WERI-Rb-1 (cell line): ENCODE results near the gene BOLA1.
A peak's percentile ranks its signal among the peaks of the same experiment; 100 is the strongest.

Experiments
- DNase-seq: peaks from one replicate; pipeline ENCODE4 v3.0.0-alpha.2; 2020
- H3K27ac ChIP-seq: fragments of 250-450 bp; sonication (Bioruptor Pico); 2 replicates; pipeline ENCODE4 v1.5.1; 2020; ENCODE audit warnings: mild to moderate bottlenecking, moderate library complexity
- H3K27me3 ChIP-seq: fragments of 250-450 bp; sonication (Bioruptor Pico); 2 replicates; pipeline ENCODE4 v1.5.1; 2021; ENCODE audit warnings: mild to moderate bottlenecking, low read depth, moderate library complexity; ENCODE audit not compliant: insufficient read depth, severe bottlenecking
- H3K36me3 ChIP-seq: fragments of 250-450 bp; sonication (Bioruptor Pico); 2 replicates; pipeline ENCODE4 v1.5.1; 2020; ENCODE audit warnings: mild to moderate bottlenecking, moderate library complexity
- H3K4me3 ChIP-seq: 2 replicates; pipeline ENCODE4 v1.5.1; 2011; ENCODE audit warnings: low read depth, mild to moderate bottlenecking, control low read depth, low read length
- H3K9me3 ChIP-seq: fragments of 250-450 bp; sonication (Bioruptor Pico); 2 replicates; pipeline ENCODE4 v1.5.1; 2021; ENCODE audit warnings: mild to moderate bottlenecking, moderate library complexity; ENCODE audit not compliant: severe bottlenecking
- CTCF ChIP-seq: IDR thresholded peaks from 2 replicates; pipeline ENCODE4 v1.5.1; 2011; ENCODE audit warnings: low read depth, mild to moderate bottlenecking, control low read depth, inconsistent platforms, low read length

The BOLA1 gene

DNA sequence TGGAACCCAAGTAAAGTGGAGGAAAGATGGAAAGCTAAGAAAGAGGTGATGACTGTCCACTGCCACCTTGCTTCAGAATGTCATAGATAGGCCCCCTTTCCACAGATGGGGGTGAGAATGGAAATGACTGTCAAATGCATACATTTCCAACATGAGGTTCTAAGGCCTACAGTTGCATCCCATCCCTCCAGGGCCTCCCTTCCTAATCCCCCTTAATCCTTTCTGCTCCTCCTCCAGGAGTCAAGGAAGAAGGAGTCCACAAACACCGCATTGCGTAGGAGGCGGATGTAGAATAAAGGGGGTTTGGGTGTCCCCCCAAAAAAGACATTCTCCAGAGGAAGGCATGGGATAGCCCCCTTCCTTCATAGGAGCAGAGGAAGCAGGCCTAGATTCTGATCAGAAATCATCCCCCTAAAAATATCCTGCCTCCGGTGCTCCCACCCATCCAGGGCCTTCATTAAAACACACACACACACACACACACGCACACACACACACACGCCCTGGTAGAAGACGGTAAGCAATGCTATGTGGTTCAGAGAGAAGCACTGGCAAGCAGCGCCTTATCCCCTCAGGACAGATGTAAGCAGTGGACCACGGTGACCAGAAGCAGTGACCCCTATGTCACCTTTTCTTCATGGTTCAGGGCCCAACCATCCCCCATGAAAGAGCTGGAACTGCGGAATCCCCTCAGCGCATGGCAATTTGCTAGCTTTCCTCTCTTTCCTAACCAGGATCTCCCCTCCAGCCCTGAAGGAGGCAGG is 16.2 kb downstream of the BOLA1 start:
- Histone ChIP-seq H3K27ac (peak overlapping the region; percentile 38), H3K27me3 (no peaks in the 10 kb centered on the region), H3K9me3 (no peaks in the 10 kb centered on the region), H3K4me3 (peak overlapping the region; percentile 95), H3K36me3 (peaks cover 34% of the 10 kb centered on the region)
- TF ChIP-seq CTCF: no peak
- peak; percentile 73 for DNase-seq

DNA sequence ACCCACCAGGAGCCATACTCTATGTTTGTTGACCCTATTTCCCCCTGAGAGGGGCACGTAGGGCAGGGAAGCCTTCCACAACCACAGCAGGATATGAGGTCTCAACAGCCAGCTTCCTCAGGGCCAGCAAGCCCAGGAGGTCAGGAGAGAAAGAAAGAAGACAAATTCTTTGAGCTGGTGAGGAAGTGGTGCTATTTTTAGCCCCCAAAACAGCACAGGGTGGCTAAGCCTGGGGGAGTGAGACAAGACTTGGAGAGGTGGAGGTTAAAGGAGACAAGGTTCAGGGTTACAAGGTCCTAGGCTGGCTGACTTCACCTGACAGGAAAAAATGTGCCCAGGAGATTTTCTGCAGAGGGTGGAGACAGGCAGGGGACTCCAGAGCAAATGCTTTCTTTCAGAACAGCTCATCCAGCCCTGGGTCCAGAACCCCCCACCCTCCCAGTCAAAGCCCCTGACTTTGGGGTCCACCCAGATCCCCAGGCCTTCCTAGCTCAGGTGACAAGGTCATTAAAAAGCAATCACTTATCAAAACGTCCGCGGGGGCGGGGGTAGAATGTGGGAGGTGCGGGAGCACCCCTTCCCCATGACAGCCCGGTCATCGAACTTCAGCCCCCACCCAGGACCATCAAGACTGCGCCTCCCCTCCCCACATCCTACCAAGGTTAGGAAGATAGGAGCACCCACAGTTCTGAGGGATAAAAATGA is 17.0 kb downstream of the BOLA1 start:
- Histone ChIP-seq H3K27ac (peak overlapping the region; percentile 38), H3K4me3 (peak overlapping the region; percentile 95)
- DNase-seq: no peak

GRCh38 chr1:149916898-149917252 is 17.5 kb downstream of the BOLA1 start:
- no peak for TF ChIP-seq CTCF
- Histone ChIP-seq H3K27ac (peak overlapping the region; percentile 38), H3K9me3 (no peaks in the 10 kb centered on the region), H3K4me3 (peak overlapping the region; percentile 95), H3K36me3 (peaks cover 28% of the 10 kb centered on the region), H3K27me3 (no peaks in the 10 kb centered on the region)
- DNase-seq: no peak

More for the DNA sequence above, 17.0 kb downstream of the BOLA1 start:
- Histone ChIP-seq H3K9me3 (no peaks in the 10 kb centered on the region), H3K36me3 (peaks cover 28% of the 10 kb centered on the region), H3K27me3 (no peaks in the 10 kb centered on the region)
- no peak for TF ChIP-seq CTCF

DNA sequence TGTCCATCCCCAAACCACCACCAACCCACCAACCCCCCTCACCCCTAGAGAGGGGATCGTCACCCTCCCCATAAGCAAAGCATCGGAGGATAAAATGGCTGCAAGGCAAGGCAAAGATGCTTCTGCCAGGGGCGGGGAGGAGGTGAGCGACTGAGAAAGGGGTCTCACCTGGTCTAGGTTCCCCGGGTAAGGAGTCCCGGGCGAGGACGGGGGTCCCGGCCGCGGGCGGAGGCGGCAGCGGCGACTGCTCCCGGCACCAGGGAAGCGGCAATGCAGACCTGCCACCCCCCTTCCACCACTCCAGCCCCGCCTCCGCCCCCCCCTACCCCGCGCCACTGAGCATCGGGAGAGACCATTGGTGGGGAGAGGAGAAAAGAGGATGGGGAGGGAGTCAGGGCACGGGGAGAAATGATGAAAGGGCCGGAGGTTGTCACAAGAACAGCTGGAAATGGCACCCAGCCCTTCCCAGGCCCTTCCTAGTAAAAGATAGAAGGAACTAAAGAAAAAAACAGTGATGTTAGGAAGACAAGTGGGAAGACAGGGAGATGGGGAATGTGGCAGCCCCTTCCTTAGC is 18.3 kb downstream of the BOLA1 start, which contains the start of gene SV2A:
TSS of gene SV2A (minus strand) at position 274 of the 574 bp plus-strand sequence. CDS start 4,004 bp downstream, outside the sequence.
- DNase-seq: peak; percentile 88
- peak within 1 kb of the TSS; percentile 95 for H3K4me3 ChIP-seq
- no peaks in the 10 kb centered on the region for H3K27me3 ChIP-seq
- TF ChIP-seq CTCF: no peak
- no peaks in the 10 kb centered on the region for H3K9me3 ChIP-seq
- H3K27ac ChIP-seq: peak within 1 kb of the TSS; percentile 48
- peaks cover 31% of the 10 kb centered on the region for H3K36me3 ChIP-seq

- Histone ChIP-seq H3K9me3 (no peaks in the 10 kb centered on the region), H3K27me3 (no peaks in the 10 kb centered on the region), H3K4me3 (no peak overlapping the region), H3K36me3 (peaks cover 61% of the 10 kb centered on the region), H3K27ac (no peak overlapping the region)
- TF ChIP-seq CTCF: no peak
- DNase-seq: no peak
Measured at GRCh38 chr1:149923626-149924025, 24.3 kb downstream of the BOLA1 start.
